WTC11 (cell line): ENCODE measurements around the gene PIGO. TPM values are rescaled to one million over a fixed set of nuclear protein-coding genes. Genes with fewer than 3 reads are reported as not detected.

Experiments used
- ATAC-seq: fragments of 200-7000 bp; cut with Tn5 transposase; 2 replicates; pipeline ENCODE4 v1.10.0; 2021; ENCODE audit warnings: mild to moderate bottlenecking, moderate library complexity
- CTCF ChIA-PET: fragments of 300-600 bp; sonication (Branson Sonifier 250); formaldehyde crosslinking; loops from one replicate; lab custom pipeline; 2021; ENCODE audit warnings: antibody characterized with exemption; lab: Charles Lee
- POLR2A ChIA-PET: fragments of 350-600 bp; sonication (Branson Sonifier 250); formaldehyde crosslinking; loops from one replicate; lab custom pipeline; 2021; ENCODE audit warnings: antibody characterized with exemption; lab: Charles Lee
- DNase-seq: peaks from one replicate; pipeline ENCODE4 v3.0.0; 2021; ENCODE audit warnings: low spot score
- H3K27ac Mint-ChIP-seq: 2 replicates; pipeline ENCODE4 v1.8.0; 2021; ENCODE audit warnings: mixed read lengths
- H3K27me3 Mint-ChIP-seq: 2 replicates; pipeline ENCODE4 v1.8.0; 2021; ENCODE audit warnings: low read depth, mild to moderate bottlenecking, moderate library complexity, mixed read lengths
- H3K36me3 Mint-ChIP-seq: 2 replicates; pipeline ENCODE4 v1.8.0; 2021; ENCODE audit warnings: mixed read lengths
- H3K4me1 Mint-ChIP-seq: 2 replicates; pipeline ENCODE4 v1.8.0; 2022; ENCODE audit warnings: mixed read lengths
- H3K4me3 Mint-ChIP-seq: 2 replicates; pipeline ENCODE4 v1.8.0; 2021; ENCODE audit warnings: mild to moderate bottlenecking, moderate library complexity, mixed read lengths
- H3K9me3 Mint-ChIP-seq: 2 replicates; pipeline ENCODE4 v1.8.0; 2021; ENCODE audit warnings: mixed read lengths
- CREB1 ChIP-seq: sonication (generic); formaldehyde crosslinking; IDR thresholded peaks from 2 replicates; pipeline ENCODE4 v1.8.0; 2023; ENCODE audit warnings: mild to moderate bottlenecking, missing genetic modification reagents
- CREM ChIP-seq: sonication (generic); formaldehyde crosslinking; IDR thresholded peaks from 2 replicates; pipeline ENCODE4 v1.8.1; 2022; ENCODE audit warnings: mild to moderate bottlenecking, missing genetic modification reagents, moderate library complexity
- CTCF ChIP-seq: fragments of 200-600 bp; IDR thresholded peaks from 2 replicates; pipeline ENCODE4 v1.8.0; 2022; ENCODE audit warnings: antibody characterized with exemption
- E2F5 ChIP-seq: sonication (generic); formaldehyde crosslinking; IDR thresholded peaks from 2 replicates; pipeline ENCODE4 v1.8.1; 2022; ENCODE audit warnings: mild to moderate bottlenecking, moderate library complexity, missing genetic modification reagents
- ERG ChIP-seq: fragments of 250-450 bp; sonication (Bioruptor Pico); IDR thresholded peaks from 2 replicates; pipeline ENCODE4 v1.8.0; 2021; ENCODE audit warnings: mild to moderate bottlenecking
- GTF2I ChIP-seq: fragments of 250-450 bp; sonication (Bioruptor Pico); conservative IDR thresholded peaks from 2 replicates; pipeline ENCODE4 v1.4.0; 2021; ENCODE audit warnings: mild to moderate bottlenecking
- HMGXB4 ChIP-seq: sonication (generic); formaldehyde crosslinking; IDR thresholded peaks from 2 replicates; pipeline ENCODE4 v1.8.1; 2023; ENCODE audit warnings: mild to moderate bottlenecking, moderate library complexity, missing genetic modification reagents
- MLX ChIP-seq: sonication (generic); formaldehyde crosslinking; IDR thresholded peaks from 2 replicates; pipeline ENCODE4 v1.8.1; 2023; ENCODE audit warnings: mild to moderate bottlenecking, missing genetic modification reagents, moderate library complexity
- OVOL2 ChIP-seq: fragments of 250-450 bp; sonication (Bioruptor Pico); IDR thresholded peaks from 2 replicates; pipeline ENCODE4 v1.9.0; 2021; ENCODE audit warnings: mild to moderate bottlenecking, borderline replicate concordance
- SMAD3 ChIP-seq: sonication (generic); formaldehyde crosslinking; IDR thresholded peaks from 2 replicates; pipeline ENCODE4 v1.8.0; 2022; ENCODE audit warnings: missing genetic modification reagents, mild to moderate bottlenecking, borderline replicate concordance
- TEAD1 ChIP-seq: sonication (generic); formaldehyde crosslinking; IDR thresholded peaks from 2 replicates; pipeline ENCODE4 v1.8.0; 2022; ENCODE audit warnings: mild to moderate bottlenecking, missing genetic modification reagents
- TEAD4 ChIP-seq: sonication (generic); formaldehyde crosslinking; IDR thresholded peaks from 2 replicates; pipeline ENCODE4 v1.8.0; 2022; ENCODE audit warnings: mild to moderate bottlenecking, missing genetic modification reagents
- TP53 ChIP-seq: sonication (generic); formaldehyde crosslinking; IDR thresholded peaks from 2 replicates; pipeline ENCODE4 v1.8.1; 2023; ENCODE audit warnings: mild to moderate bottlenecking, missing genetic modification reagents
- ZNF281 ChIP-seq: sonication (generic); formaldehyde crosslinking; IDR thresholded peaks from 2 replicates; pipeline ENCODE4 v1.8.0; 2023; ENCODE audit warnings: mild to moderate bottlenecking, missing genetic modification reagents
- ZNF416 ChIP-seq: fragments of 250-450 bp; sonication (Bioruptor Pico); IDR thresholded peaks from 2 replicates; pipeline ENCODE4 v1.9.0; 2021; ENCODE audit warnings: mild to moderate bottlenecking, inconsistent platforms
- ZNF425 ChIP-seq: fragments of 250-450 bp; sonication (Bioruptor Pico); conservative IDR thresholded peaks from 2 replicates; pipeline ENCODE4 v1.9.0; 2021; ENCODE audit warnings: mild to moderate bottlenecking
- total RNA-seq: library from RNA; stranded (reverse); gene quantifications from 3 replicates; pipeline ENCODE4 v1.2.3, GENCODE V29; 2021

Gene PIGO
- total RNA-seq, 1 experiment from 2014 or later = 23.8 TPM

GRCh38 chr9:35048511-35048910, 47.9 kb downstream of the PIGO start:
- no peak for DNase-seq
- no peak overlapping the region for H3K4me3 Mint-ChIP-seq
- peaks cover 43% of the 10 kb centered on the region for H3K36me3 Mint-ChIP-seq
- no peak overlapping the region for H3K27ac Mint-ChIP-seq
- peaks cover 11% of the 10 kb centered on the region for H3K4me1 Mint-ChIP-seq
- no peaks in the 10 kb centered on the region for H3K27me3 Mint-ChIP-seq
- no peak for ATAC-seq
- H3K9me3 Mint-ChIP-seq = no peaks in the 10 kb centered on the region; the same call in 1 of the 2 replicates
- CTCF ChIA-PET = interaction anchor here (1.4 kb wide), 1 partner anchor 149 kb away, joined by 3 read pairs; no protein-coding TSS in a partner anchor
- TF ChIP-seq CREM (CRISPR knock-in tag) (no peak), TEAD4 (CRISPR knock-in tag) (no peak)
- POLR2A ChIA-PET = no interaction called here

GRCh38 chr9:35044071-35044470, 52.3 kb downstream of the PIGO start:
- ATAC-seq = peak; percentile 83
- no peak overlapping the region for H3K4me3 Mint-ChIP-seq
- DNase-seq = peak; percentile 21
- ChIA-PET CTCF (interaction anchor here (0.7 to 2.6 kb wide), 7 partner anchors 11 to 621 kb away, joined by 3 to 16 read pairs (median 4); partner anchors contain the start of genes ARHGEF39 and VCP), POLR2A (interaction anchor here (0.7 to 1.3 kb wide), 3 partner anchors 28 to 50 kb away, joined by 3 to 8 read pairs (median 3); partner anchors contain the start of genes FANCG and VCP)
- H3K27me3 Mint-ChIP-seq = no peaks in the 10 kb centered on the region
- H3K36me3 Mint-ChIP-seq = peaks cover 32% of the 10 kb centered on the region
- peaks cover 20% of the 10 kb centered on the region for H3K4me1 Mint-ChIP-seq
- TF ChIP-seq TEAD4 (CRISPR knock-in tag) (peak; percentile 41; the same call in 1 of the 2 replicates), ZNF281 (CRISPR knock-in tag) (no peak)
- H3K27ac Mint-ChIP-seq = no peak overlapping the region
- peaks cover 17% of the 10 kb centered on the region for H3K9me3 Mint-ChIP-seq

GRCh38 chr9:35042891-35043545, 53.4 kb downstream of the PIGO start:
- no peak for DNase-seq
- H3K36me3 Mint-ChIP-seq = peaks cover 23% of the 10 kb centered on the region
- H3K27ac Mint-ChIP-seq = no peak overlapping the region
- no peak overlapping the region for H3K4me3 Mint-ChIP-seq
- TF ChIP-seq CTCF = no peak
- no peak for TF ChIP-seq SMAD3 (CRISPR knock-in tag)
- TF ChIP-seq E2F5 = no peak
- no peak for TF ChIP-seq OVOL2 (CRISPR knock-in tag)
- no peak for TF ChIP-seq ZNF416 (CRISPR knock-in tag)
- no peak for TF ChIP-seq GTF2I (CRISPR knock-in tag)
- no peak for TF ChIP-seq ERG
- TF ChIP-seq TP53 = no peak
- TF ChIP-seq ZNF425 = no peak
- no peak for TF ChIP-seq TEAD1 (CRISPR knock-in tag)
- TF ChIP-seq HMGXB4 (CRISPR knock-in tag) = no peak
- TF ChIP-seq CREB1 (CRISPR knock-in tag) = no peak
- no peak for TF ChIP-seq MLX (CRISPR knock-in tag)
- TF ChIP-seq, all 79 proteins: peak for 0
- Mint-ChIP-seq H3K4me1 (peaks cover 20% of the 10 kb centered on the region), H3K27me3 (no peaks in the 10 kb centered on the region), H3K9me3 (peaks cover 17% of the 10 kb centered on the region)
- CTCF ChIA-PET = interaction anchor here (0.6 to 2.6 kb wide), 6 partner anchors 8 to 143 kb away, joined by 3 to 16 read pairs (median 4); partner anchors contain the start of gene VCP
- ATAC-seq = no peak
- POLR2A ChIA-PET = no interaction called here
